Measurements from ENCODE around the gene NID1.

Gene NID1

GRCh38 chr1:235951661-235952060 is 113.2 kb downstream of the NID1 start:
- Histone ChIP-seq H3K4me3 (no peak overlapping the region), H3K9me3 (ENCODE audit: low read depth, low read length) (no peaks in the 10 kb centered on the region), H3K27ac (no peak overlapping the region), H3K36me3 (ENCODE audit: insufficient read depth, low read length) (no peaks in the 10 kb centered on the region), H3K9ac (ENCODE audit: insufficient read length) (no peak overlapping the region)
- DNase-seq (ENCODE audit: low read depth, low spot score) = no peak
- TF ChIP-seq EZH2 (IDR thresholded peaks at IDR 0.05) (no peak), FOXP2 (optimal IDR thresholded peaks at IDR 0.05; ENCODE audit: control extremely low read depth, extremely low read length, insufficient read depth) (no peak), POLR2AphosphoS5 (IDR thresholded peaks at IDR 0.05; ENCODE audit: borderline replicate concordance, low read depth, low read length) (no peak)

- Histone ChIP-seq H3K4me3 (no peak overlapping the region), H3K9ac (ENCODE audit: insufficient read length) (no peak overlapping the region), H3K27ac (no peak overlapping the region), H3K9me3 (ENCODE audit: low read depth, low read length) (no peaks in the 10 kb centered on the region), H3K36me3 (ENCODE audit: insufficient read depth, low read length) (no peaks in the 10 kb centered on the region)
- no peak for DNase-seq (ENCODE audit: low read depth, low spot score)
- TF ChIP-seq FOXP2 (optimal IDR thresholded peaks at IDR 0.05; ENCODE audit: control extremely low read depth, extremely low read length, insufficient read depth) (no peak), POLR2AphosphoS5 (IDR thresholded peaks at IDR 0.05; ENCODE audit: borderline replicate concordance, low read depth, low read length) (no peak), EZH2 (IDR thresholded peaks at IDR 0.05) (no peak)
Measured at GRCh38 chr1:235950318-235950717, 114.6 kb downstream of the NID1 start.

- Histone ChIP-seq H3K36me3 (ENCODE audit: insufficient read depth, low read length) (no peaks in the 10 kb centered on the region), H3K9ac (ENCODE audit: insufficient read length) (no peak overlapping the region), H3K4me3 (no peak overlapping the region), H3K27ac (no peak overlapping the region), H3K9me3 (ENCODE audit: low read depth, low read length) (no peaks in the 10 kb centered on the region)
- no peak for DNase-seq (ENCODE audit: low read depth, low spot score)
- no peak for TF ChIP-seq EZH2 (IDR thresholded peaks at IDR 0.05)
- TF ChIP-seq FOXP2 (optimal IDR thresholded peaks at IDR 0.05; ENCODE audit: control extremely low read depth, extremely low read length, insufficient read depth) = no peak
- no peak for TF ChIP-seq POLR2AphosphoS5 (IDR thresholded peaks at IDR 0.05; ENCODE audit: borderline replicate concordance, low read depth, low read length)
Measured at GRCh38 chr1:235948774-235949427, 116.0 kb downstream of the NID1 start.

GRCh38 chr1:235947989-235948388 is 116.9 kb downstream of the NID1 start:
- TF ChIP-seq EZH2 (IDR thresholded peaks at IDR 0.05) (no peak), FOXP2 (optimal IDR thresholded peaks at IDR 0.05; ENCODE audit: control extremely low read depth, extremely low read length, insufficient read depth) (no peak), POLR2AphosphoS5 (IDR thresholded peaks at IDR 0.05; ENCODE audit: borderline replicate concordance, low read depth, low read length) (no peak)
- no peak overlapping the region for H3K9ac ChIP-seq (ENCODE audit: insufficient read length)

GRCh38 chr1:235946571-235946981 is 118.3 kb downstream of the NID1 start:
- TF ChIP-seq POLR2AphosphoS5 (IDR thresholded peaks at IDR 0.05; ENCODE audit: borderline replicate concordance, low read depth, low read length) (no peak), EZH2 (IDR thresholded peaks at IDR 0.05) (no peak), FOXP2 (optimal IDR thresholded peaks at IDR 0.05; ENCODE audit: control extremely low read depth, extremely low read length, insufficient read depth) (no peak)
- no peaks in the 10 kb centered on the region for H3K9me3 ChIP-seq (ENCODE audit: low read depth, low read length)
- H3K27ac ChIP-seq = no peak overlapping the region
- no peak overlapping the region for H3K9ac ChIP-seq (ENCODE audit: insufficient read length)
- H3K36me3 ChIP-seq (ENCODE audit: insufficient read depth, low read length) = no peaks in the 10 kb centered on the region
- no peak for DNase-seq (ENCODE audit: low read depth, low spot score)
- no peak overlapping the region for H3K4me3 ChIP-seq

More at GRCh38 chr1:235947989-235948388, 116.9 kb downstream of the NID1 start:
- no peak overlapping the region for H3K27ac ChIP-seq
- no peak overlapping the region for H3K4me3 ChIP-seq
- no peaks in the 10 kb centered on the region for H3K36me3 ChIP-seq (ENCODE audit: insufficient read depth, low read length)
- H3K9me3 ChIP-seq (ENCODE audit: low read depth, low read length) = no peaks in the 10 kb centered on the region
- no peak for DNase-seq (ENCODE audit: low read depth, low spot score)

GRCh38 chr1:235945775-235946570 is 118.9 kb downstream of the NID1 start:
- Histone ChIP-seq H3K9ac (ENCODE audit: insufficient read length) (no peak overlapping the region), H3K27ac (no peak overlapping the region), H3K36me3 (ENCODE audit: insufficient read depth, low read length) (no peaks in the 10 kb centered on the region), H3K9me3 (ENCODE audit: low read depth, low read length) (no peaks in the 10 kb centered on the region), H3K4me3 (no peak overlapping the region)
- no peak for DNase-seq (ENCODE audit: low read depth, low spot score)
- TF ChIP-seq FOXP2 (optimal IDR thresholded peaks at IDR 0.05; ENCODE audit: control extremely low read depth, extremely low read length, insufficient read depth) (no peak), EZH2 (IDR thresholded peaks at IDR 0.05) (no peak), POLR2AphosphoS5 (IDR thresholded peaks at IDR 0.05; ENCODE audit: borderline replicate concordance, low read depth, low read length) (no peak)

GRCh38 chr1:235943581-235944114 is 121.2 kb downstream of the NID1 start:
- H3K27ac ChIP-seq = no peak overlapping the region
- no peaks in the 10 kb centered on the region for H3K9me3 ChIP-seq (ENCODE audit: low read depth, low read length)
- H3K9ac ChIP-seq (ENCODE audit: insufficient read length) = no peak overlapping the region
- TF ChIP-seq FOXP2 (optimal IDR thresholded peaks at IDR 0.05; ENCODE audit: control extremely low read depth, extremely low read length, insufficient read depth) = no peak
- no peak for TF ChIP-seq POLR2AphosphoS5 (IDR thresholded peaks at IDR 0.05; ENCODE audit: borderline replicate concordance, low read depth, low read length)
- TF ChIP-seq EZH2 (IDR thresholded peaks at IDR 0.05) = no peak
- H3K36me3 ChIP-seq (ENCODE audit: insufficient read depth, low read length) = no peaks in the 10 kb centered on the region
- no peak overlapping the region for H3K4me3 ChIP-seq
- no peak for DNase-seq (ENCODE audit: low read depth, low spot score)

GRCh38 chr1:235942979-235943575 is 121.8 kb downstream of the NID1 start:
- H3K9me3 ChIP-seq (ENCODE audit: low read depth, low read length) = no peaks in the 10 kb centered on the region
- no peak overlapping the region for H3K9ac ChIP-seq (ENCODE audit: insufficient read length)
- H3K4me3 ChIP-seq = no peak overlapping the region
- no peak for DNase-seq (ENCODE audit: low read depth, low spot score)
- no peaks in the 10 kb centered on the region for H3K36me3 ChIP-seq (ENCODE audit: insufficient read depth, low read length)
- no peak overlapping the region for H3K27ac ChIP-seq
- TF ChIP-seq POLR2AphosphoS5 (IDR thresholded peaks at IDR 0.05; ENCODE audit: borderline replicate concordance, low read depth, low read length) (no peak), EZH2 (IDR thresholded peaks at IDR 0.05) (no peak), FOXP2 (optimal IDR thresholded peaks at IDR 0.05; ENCODE audit: control extremely low read depth, extremely low read length, insufficient read depth) (no peak)

Measured in SK-N-MC (cell line).